ENCODE results near the gene EXO5. TPM values are rescaled to one million over a fixed set of nuclear protein-coding genes. Genes with fewer than 3 reads are reported as not detected.

The EXO5 gene
- 7.1 and 16.6 TPM in 2 replicates for total RNA-seq

GRCh38 chr1:40508375-40509341, at the start of gene EXO5:
TSS of gene EXO5 (plus strand) at chr1:40508767. CDS start at chr1:40514545, 5,778 bp downstream.

GRCh38 chr1:40476924-40477677, 31.5 kb upstream of the EXO5 start, which contains the start of gene ZFP69:
TSS of gene ZFP69 (plus strand) at chr1:40477290. CDS start at chr1:40479362, 2,072 bp downstream.

GRCh38 chr1:40531381-40532061, 23.0 kb downstream of the EXO5 start, which contains the start of gene ZNF684:
TSS of gene ZNF684 (plus strand) at chr1:40531637. CDS start at chr1:40533167, 1,530 bp downstream.

Other genes with a start within 250 kb of the EXO5 start
- 1.1 and 3.9 TPM in 2 replicates for gene COL9A2, start 191.5 kb upstream of the EXO5 start, total RNA-seq
- 13.5 and 20.7 TPM in 2 replicates for gene SMAP2, start 135.0 kb upstream of the EXO5 start, total RNA-seq
- gene ZFP69B, start 58.3 kb upstream of the EXO5 start, total RNA-seq: 2.1 and 3.6 TPM in 2 replicates
- 4.8 and 5.3 TPM in 2 replicates for gene ZFP69, start 31.5 kb upstream of the EXO5 start, total RNA-seq
- 1.2 and 3.5 TPM in 2 replicates for gene ZNF684, start 22.9 kb downstream of the EXO5 start, total RNA-seq
- 3.1 and 3.6 TPM in 2 replicates for gene RIMS3, start 156.9 kb downstream of the EXO5 start, total RNA-seq
- gene NFYC, start 182.9 kb downstream of the EXO5 start, total RNA-seq: 24.7 and 29.5 TPM in 2 replicates